HG03521 (cell line): ENCODE data around the gene PI4K2A.

Source experiments
- ATAC-seq: cut with Tn5 transposase; IDR thresholded peaks from one replicate; pipeline ENCODE4 v1.9.1; 2021; ENCODE audit warnings: mild to moderate bottlenecking, moderate library complexity; ENCODE audit not compliant: unreplicated experiment

Gene PI4K2A

GRCh38 chr10:97703398-97704067, 63.1 kb downstream of the PI4K2A start:
- ATAC-seq, result no peak

- no peak for ATAC-seq
Measured at GRCh38 chr10:97704341-97704740, 63.9 kb downstream of the PI4K2A start.

GRCh38 chr10:97705006-97705670, 64.7 kb downstream of the PI4K2A start:
- ATAC-seq, result no peak

GRCh38 chr10:97707134-97707861, 66.8 kb downstream of the PI4K2A start:
- no peak for ATAC-seq

- no peak for ATAC-seq
Measured at GRCh38 chr10:97708167-97708566, 67.7 kb downstream of the PI4K2A start.

GRCh38 chr10:97708976-97709946, 68.8 kb downstream of the PI4K2A start:
- ATAC-seq, result no peak

- no peak for ATAC-seq
Measured at GRCh38 chr10:97711640-97712572, 71.4 kb downstream of the PI4K2A start.

- ATAC-seq, result no peak
Measured at GRCh38 chr10:97713339-97713825, 72.9 kb downstream of the PI4K2A start, which contains the start of gene MARVELD1. Gene MARVELD1, plus strand, starts transcription at chr10:97713730. Its CDS starts 147 bp downstream, at chr10:97713877.

- ATAC-seq, result peak; percentile 68
Measured at GRCh38 chr10:97713826-97714400, 73.4 kb downstream of the PI4K2A start.

GRCh38 chr10:97714401-97715258, 74.2 kb downstream of the PI4K2A start:
- peak; percentile 24 for ATAC-seq

GRCh38 chr10:97715259-97715874, 74.9 kb downstream of the PI4K2A start:
- no peak for ATAC-seq

GRCh38 chr10:97717627-97718026, 77.2 kb downstream of the PI4K2A start:
- no peak for ATAC-seq

GRCh38 chr10:97718178-97718577, 77.7 kb downstream of the PI4K2A start:
- no peak for ATAC-seq

- ATAC-seq, result no peak
Measured at GRCh38 chr10:97718659-97719142, 78.2 kb downstream of the PI4K2A start.

GRCh38 chr10:97719602-97720001, 79.1 kb downstream of the PI4K2A start:
- ATAC-seq, result no peak

GRCh38 chr10:97721871-97722780, 81.7 kb downstream of the PI4K2A start:
- ATAC-seq, result no peak
